Trophoblast cell (in vitro differentiated cells and primary cell): Measurements from ENCODE around the gene GOLGA3.

Experiments
- DNase-seq, 2 donors: peaks; one replicate each; pipeline ENCODE4 v3.0.0-alpha.2; 2016
- H2AFZ ChIP-seq: 2 replicates; pipeline ENCODE4 v1.6.1; 2013; ENCODE audit warnings: low read length, moderate library complexity, mild to moderate bottlenecking; ENCODE audit not compliant: insufficient read depth, poor library complexity
- H2AK5ac ChIP-seq: 2 replicates; pipeline ENCODE4 v1.6.1; 2013; ENCODE audit warnings: mild to moderate bottlenecking, low read length
- H2BK120ac ChIP-seq: 2 replicates; pipeline ENCODE4 v1.6.1; 2013; ENCODE audit warnings: low read length, mild to moderate bottlenecking, moderate library complexity; ENCODE audit not compliant: insufficient read depth, poor library complexity
- H2BK12ac ChIP-seq: 2 replicates; pipeline ENCODE4 v1.6.1; 2013; ENCODE audit warnings: mild to moderate bottlenecking, low read length, moderate library complexity
- H2BK5ac ChIP-seq: 2 replicates; pipeline ENCODE4 v1.6.1; 2013; ENCODE audit warnings: low read length, low read depth, moderate library complexity, mild to moderate bottlenecking; ENCODE audit not compliant: poor library complexity
- H3K14ac ChIP-seq: 2 replicates; pipeline ENCODE4 v1.6.1; 2013; ENCODE audit warnings: mild to moderate bottlenecking, low read length
- H3K18ac ChIP-seq: 2 replicates; pipeline ENCODE4 v1.6.1; 2013; ENCODE audit warnings: mild to moderate bottlenecking, low read length
- H3K23ac ChIP-seq: 2 replicates; pipeline ENCODE4 v1.6.1; 2013; ENCODE audit warnings: low read length
- H3K27ac ChIP-seq: 2 replicates; pipeline ENCODE4 v1.5.1; 2013; ENCODE audit warnings: low read depth, mild to moderate bottlenecking, inconsistent platforms, low read length, moderate library complexity
- H3K27me3 ChIP-seq: 2 replicates; pipeline ENCODE4 v1.6.1; 2013; ENCODE audit warnings: inconsistent platforms, mild to moderate bottlenecking, low read length, moderate library complexity; ENCODE audit not compliant: insufficient read depth
- H3K36me3 ChIP-seq, 2 experiments: 1 replicate in 1 of 2; 2 replicates in 1 of 2; pipeline ENCODE4 v1.6.1; 2013; ENCODE audit warnings: low read length in 2 of 2, mild to moderate bottlenecking in 2 of 2, moderate library complexity in 1 of 2; ENCODE audit not compliant: insufficient read depth in 2 of 2, control insufficient read depth in 1 of 2
- H3K4ac ChIP-seq: 2 replicates; pipeline ENCODE4 v1.6.1; 2013; ENCODE audit warnings: low read depth, mild to moderate bottlenecking, low read length, moderate library complexity
- H3K4me1 ChIP-seq, 2 experiments: 1 replicate in 1 of 2; 2 replicates in 1 of 2; pipeline ENCODE4 v1.6.1; 2013; ENCODE audit warnings: low read length in 2 of 2, mild to moderate bottlenecking in 2 of 2, moderate library complexity in 1 of 2; ENCODE audit not compliant: insufficient read depth in 2 of 2, control insufficient read depth in 1 of 2
- H3K4me2 ChIP-seq: 2 replicates; pipeline ENCODE4 v1.6.1; 2013; ENCODE audit warnings: inconsistent platforms, mild to moderate bottlenecking, low read length, moderate library complexity
- H3K4me3 ChIP-seq: 2 replicates; pipeline ENCODE4 v1.5.1; 2013; ENCODE audit warnings: mild to moderate bottlenecking, low read depth, low read length, inconsistent platforms
- H3K79me1 ChIP-seq: one replicate; pipeline ENCODE4 v1.6.1; 2013; ENCODE audit warnings: low read length
- H3K79me2 ChIP-seq: 2 replicates; pipeline ENCODE4 v1.6.1; 2013; ENCODE audit warnings: low read length, mild to moderate bottlenecking; ENCODE audit not compliant: control insufficient read depth, insufficient read depth, poor library complexity
- H3K9ac ChIP-seq: 2 replicates; pipeline ENCODE4 v1.6.1; 2013; ENCODE audit warnings: mild to moderate bottlenecking, low read length
- H3K9me3 ChIP-seq: 2 replicates; pipeline ENCODE4 v1.6.1; 2013; ENCODE audit warnings: low read depth, mild to moderate bottlenecking, control low read depth, inconsistent platforms, low read length; ENCODE audit not compliant: insufficient read depth
- H4K12ac ChIP-seq: 2 replicates; pipeline ENCODE4 v1.6.1; 2013; ENCODE audit warnings: low read depth, mild to moderate bottlenecking, low read length, moderate library complexity
- H4K8ac ChIP-seq: 2 replicates; pipeline ENCODE4 v1.6.1; 2013; ENCODE audit warnings: low read depth, mild to moderate bottlenecking, low read length, moderate library complexity
- H4K91ac ChIP-seq: one replicate; pipeline ENCODE4 v1.6.1; 2013; ENCODE audit warnings: low read depth, mild to moderate bottlenecking, low read length, moderate library complexity
- WGBS: extraction: QIAGEN DNeasy Blood & Tissue Kit; methylation state at CpG from one replicate; pipeline ENCODE4 v1.1.7; 2013; ENCODE audit warnings: missing lambda C conversion rate; ENCODE audit not compliant: insufficient read length, insufficient coverage; ENCODE audit errors: extremely low coverage; 5-methylcytosine and 5-hydroxymethylcytosine counted together

Gene GOLGA3

DNA sequence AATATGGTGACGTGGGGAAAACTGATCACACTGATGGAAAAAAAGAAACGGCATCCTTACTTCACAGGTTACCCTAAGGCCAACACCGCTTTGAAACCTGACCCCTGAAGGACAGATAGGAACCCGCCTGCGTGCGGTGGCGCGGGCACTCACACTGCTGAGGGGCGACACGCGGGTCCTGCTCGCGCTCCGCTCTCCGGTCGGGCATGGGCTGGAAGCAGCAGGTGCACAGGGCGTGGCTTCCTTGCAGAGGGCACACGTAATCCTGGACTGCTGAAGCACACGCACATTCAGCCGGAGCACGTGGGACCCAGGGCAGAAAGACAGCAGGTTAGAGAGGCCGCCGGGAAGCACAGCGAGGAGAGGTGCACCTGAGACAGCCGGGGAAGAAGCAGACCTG, 22.8 kb upstream of the GOLGA3 start:
- Histone ChIP-seq H3K79me2 (no peaks in the 10 kb centered on the region), H3K14ac (no peak overlapping the region), H3K4ac (no peak overlapping the region), H3K27ac (no peak overlapping the region), H3K79me1 (no peaks in the 10 kb centered on the region), H3K4me1 (no peaks in the 10 kb centered on the region), H3K4me2 (no peak overlapping the region), H3K9me3 (peaks cover 2% of the 10 kb centered on the region), H2AK5ac (no peak overlapping the region), H3K27me3 (no peaks in the 10 kb centered on the region), H4K8ac (no peak overlapping the region), H2BK120ac (no peak overlapping the region), H4K91ac (no peak overlapping the region), H3K4me3 (peak overlapping the region; percentile 26), H4K12ac (no peak overlapping the region), H3K36me3 (peaks cover 78 to 79% of the 10 kb centered on the region in 2 experiments), H2BK12ac (no peak overlapping the region), H2AFZ (no peak overlapping the region), H3K18ac (no peak overlapping the region), H3K23ac (no peak overlapping the region), H2BK5ac (no peak overlapping the region), H3K9ac (no peak overlapping the region)
- WGBS: no CpG with 5 or more reads among the region's 25 CpGs
- no peak for DNase-seq

GRCh38 chr12:132850291-132850690, 21.6 kb upstream of the GOLGA3 start:
- H4K91ac ChIP-seq: no peak overlapping the region
- no peaks in the 10 kb centered on the region for H3K79me2 ChIP-seq
- no peaks in the 10 kb centered on the region for H3K4me1 ChIP-seq
- H3K14ac ChIP-seq: no peak overlapping the region
- H3K23ac ChIP-seq: no peak overlapping the region
- no peak overlapping the region for H2AK5ac ChIP-seq
- WGBS: no CpG with 5 or more reads among the region's 16 CpGs
- H3K9me3 ChIP-seq: no peaks in the 10 kb centered on the region
- peaks cover 77 to 78% of the 10 kb centered on the region in 2 experiments for H3K36me3 ChIP-seq
- no peak overlapping the region for H4K12ac ChIP-seq
- H3K4ac ChIP-seq: no peak overlapping the region
- H3K4me2 ChIP-seq: no peak overlapping the region
- no peak overlapping the region for H3K9ac ChIP-seq
- no peak overlapping the region for H3K18ac ChIP-seq
- no peak overlapping the region for H2BK12ac ChIP-seq
- DNase-seq: no peak
- no peaks in the 10 kb centered on the region for H3K27me3 ChIP-seq
- no peak overlapping the region for H2AFZ ChIP-seq
- H3K27ac ChIP-seq: no peak overlapping the region
- no peak overlapping the region for H4K8ac ChIP-seq
- no peak overlapping the region for H2BK5ac ChIP-seq
- H3K79me1 ChIP-seq: no peaks in the 10 kb centered on the region
- H3K4me3 ChIP-seq: no peak overlapping the region
- H2BK120ac ChIP-seq: no peak overlapping the region

DNA sequence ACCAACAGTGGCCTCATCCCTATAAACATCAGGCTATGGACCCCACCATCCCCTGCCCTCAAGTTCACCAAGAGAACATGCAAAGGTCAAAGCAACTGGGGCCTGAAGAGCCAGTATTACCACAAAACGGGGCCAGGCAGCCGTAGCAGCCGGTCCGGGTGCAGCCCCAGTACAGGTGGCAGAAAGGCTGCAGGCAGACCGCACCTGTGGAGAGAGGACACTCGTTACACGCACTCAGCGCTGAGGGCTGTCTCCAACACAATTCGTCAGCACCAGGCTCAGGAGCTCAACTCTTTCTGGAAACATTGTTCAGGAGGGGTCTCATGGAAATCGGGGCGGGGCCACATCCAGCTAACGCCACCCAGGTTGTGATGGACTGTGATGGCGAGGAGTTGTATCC, 19.9 kb upstream of the GOLGA3 start:
- WGBS: no CpG with 5 or more reads among the region's 13 CpGs
- peaks cover 3% of the 10 kb centered on the region for H3K9me3 ChIP-seq
- no peak overlapping the region for H2BK120ac ChIP-seq

GRCh38 chr12:132847363-132848356, 19.0 kb upstream of the GOLGA3 start:
- no peak overlapping the region for H2BK120ac ChIP-seq
- no peak overlapping the region for H2BK12ac ChIP-seq
- H3K4ac ChIP-seq: no peak overlapping the region
- peaks cover 71 to 72% of the 10 kb centered on the region in 2 experiments for H3K36me3 ChIP-seq
- no peak overlapping the region for H4K8ac ChIP-seq
- no peaks in the 10 kb centered on the region for H3K4me1 ChIP-seq
- H3K4me3 ChIP-seq: no peak overlapping the region
- H3K4me2 ChIP-seq: no peak overlapping the region
- no peak overlapping the region for H2AFZ ChIP-seq
- no peak for DNase-seq
- no peaks in the 10 kb centered on the region for H3K79me2 ChIP-seq
- no peaks in the 10 kb centered on the region for H3K27me3 ChIP-seq
- no peak overlapping the region for H3K27ac ChIP-seq
- H3K23ac ChIP-seq: no peak overlapping the region
- H4K91ac ChIP-seq: no peak overlapping the region
- H2BK5ac ChIP-seq: no peak overlapping the region
- no peak overlapping the region for H4K12ac ChIP-seq
- no peaks in the 10 kb centered on the region for H3K79me1 ChIP-seq
- peaks cover 3% of the 10 kb centered on the region for H3K9me3 ChIP-seq
- H2AK5ac ChIP-seq: no peak overlapping the region
- H3K18ac ChIP-seq: no peak overlapping the region
- no peak overlapping the region for H3K14ac ChIP-seq
- no CpG with 5 or more reads among the region's 30 CpGs for WGBS
- no peak overlapping the region for H3K9ac ChIP-seq

More for the DNA sequence above, 19.9 kb upstream of the GOLGA3 start:
- Histone ChIP-seq H3K4me3 (peak overlapping the region; percentile 14), H3K27ac (no peak overlapping the region), H2BK12ac (no peak overlapping the region), H3K4me2 (no peak overlapping the region), H3K23ac (no peak overlapping the region), H4K91ac (no peak overlapping the region), H4K12ac (no peak overlapping the region), H3K4me1 (no peaks in the 10 kb centered on the region), H3K36me3 (peaks cover 73 to 74% of the 10 kb centered on the region in 2 experiments), H2AK5ac (no peak overlapping the region), H2AFZ (no peak overlapping the region), H2BK5ac (no peak overlapping the region), H3K9ac (peak overlapping the region; percentile 39), H3K4ac (no peak overlapping the region), H3K79me2 (no peaks in the 10 kb centered on the region), H4K8ac (no peak overlapping the region), H3K27me3 (no peaks in the 10 kb centered on the region), H3K79me1 (no peaks in the 10 kb centered on the region), H3K14ac (no peak overlapping the region), H3K18ac (no peak overlapping the region)
- no peak for DNase-seq
